ENCODE measurements around the gene TRPV4.

DNA sequence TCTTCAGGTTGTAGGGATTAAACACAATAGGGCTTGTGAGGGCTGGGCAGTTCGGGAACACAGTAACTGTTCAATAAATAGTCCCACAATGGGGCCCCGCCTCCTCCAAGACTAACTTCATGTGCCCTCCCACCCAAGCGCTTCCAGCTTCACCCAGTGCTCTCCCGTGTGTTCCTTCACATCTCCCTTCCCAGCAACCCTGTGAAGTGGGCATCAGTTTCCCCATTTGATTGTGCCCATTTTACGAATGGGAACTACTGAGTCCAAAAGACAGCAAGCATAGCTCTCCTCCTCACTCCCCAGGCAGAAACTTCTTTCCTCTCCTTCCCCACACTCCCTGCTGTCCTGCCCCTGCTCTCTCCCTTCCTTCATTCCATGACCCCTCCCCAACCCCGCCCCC is 6.2 kb upstream of the TRPV4 start:
- TF ChIP-seq CTCF (IDR thresholded peaks at IDR 0.05) (no peak), EZH2 (IDR thresholded peaks at IDR 0.05) (no peak)

All from neural progenitor cell (in vitro differentiated cells).